OCI-LY1 (cell line): ENCODE data around the gene THOC2.

ENCODE experiments used
- H2AFZ ChIP-seq: fragments of 200-600 bp; sonication (generic), shearing (Covaris generic); 2 replicates; pipeline ENCODE4 v1.6.0; 2014; ENCODE audit warnings: antibody characterized with exemption, mild to moderate bottlenecking, low read length
- H3F3A ChIP-seq: fragments of 200-600 bp; sonication (generic), shearing (Covaris generic); 2 replicates; pipeline ENCODE4 v1.6.0; 2014; ENCODE audit warnings: mild to moderate bottlenecking, antibody characterized with exemption, low read length, moderate library complexity; ENCODE audit not compliant: insufficient read depth
- H3K27ac ChIP-seq: fragments of 200-600 bp; sonication (generic); 2 replicates; pipeline ENCODE4 v1.5.1; 2014; ENCODE audit warnings: low read length, mixed run types, mild to moderate bottlenecking, low read depth; ENCODE audit not compliant: poor library complexity, severe bottlenecking
- H3K27me3 ChIP-seq: fragments of 200-600 bp; sonication (generic); 2 replicates; pipeline ENCODE4 v1.6.0; 2014; ENCODE audit warnings: antibody characterized with exemption, mild to moderate bottlenecking, low read length, moderate library complexity; ENCODE audit not compliant: insufficient read depth
- H3K36me3 ChIP-seq: fragments of 200-600 bp; sonication (generic); 2 replicates; pipeline ENCODE4 v1.6.1; 2014; ENCODE audit warnings: mild to moderate bottlenecking, antibody characterized with exemption, low read length, moderate library complexity, mixed read lengths; ENCODE audit not compliant: insufficient read depth
- H3K4me1 ChIP-seq: fragments of 200-600 bp; sonication (generic); 2 replicates; pipeline ENCODE4 v1.5.1; 2014; ENCODE audit warnings: mild to moderate bottlenecking, low read length, moderate library complexity; ENCODE audit not compliant: insufficient read depth, severe bottlenecking
- H3K4me2 ChIP-seq: fragments of 200-600 bp; sonication (generic), shearing (Covaris generic); 2 replicates; pipeline ENCODE4 v1.6.1; 2014; ENCODE audit warnings: low read length
- H3K4me3 ChIP-seq: fragments of 200-600 bp; sonication (generic); 2 replicates; pipeline ENCODE4 v1.5.1; 2014; ENCODE audit warnings: low read length, low read depth, mild to moderate bottlenecking, mixed read lengths; ENCODE audit not compliant: poor library complexity, severe bottlenecking
- H3K79me2 ChIP-seq: fragments of 200-600 bp; shearing (Covaris generic); 2 replicates; pipeline ENCODE4 v1.6.1; 2016; ENCODE audit warnings: mixed run types, low read length, mixed read lengths; ENCODE audit not compliant: insufficient read depth
- H3K9ac ChIP-seq: fragments of 200-600 bp; sonication (generic), shearing (Covaris generic); 2 replicates; pipeline ENCODE4 v1.6.1; 2014; ENCODE audit warnings: mild to moderate bottlenecking, low read length, mixed read lengths
- H3K9me2 ChIP-seq: fragments of 200-600 bp; sonication (generic), shearing (Covaris generic); 2 replicates; pipeline ENCODE4 v1.6.1; 2014; ENCODE audit warnings: low read depth, mild to moderate bottlenecking, low read length, mixed read lengths
- H3K9me3 ChIP-seq: fragments of 200-600 bp; shearing (Covaris generic); 2 replicates; pipeline ENCODE4 v1.6.1; 2014; ENCODE audit warnings: low read length, mixed read lengths
- H4K20me1 ChIP-seq: fragments of 200-600 bp; sonication (generic), shearing (Covaris generic); 2 replicates; pipeline ENCODE4 v1.6.0; 2016; ENCODE audit warnings: mild to moderate bottlenecking, low read length; ENCODE audit not compliant: insufficient read depth
- EZH2 ChIP-seq: fragments of 200-600 bp; sonication (generic), shearing (Covaris generic); IDR thresholded peaks from 2 replicates; pipeline ENCODE4 v1.8.0; 2017; ENCODE audit warnings: borderline replicate concordance, mixed run types, mild to moderate bottlenecking, antibody characterized with exemption, low read length, moderate library complexity, mixed read lengths
- TF ChIP-seq, protein P1 (sequence below): fragments of 200-600 bp; sonication (generic), shearing (Covaris generic); IDR thresholded peaks from 2 replicates; pipeline ENCODE4 v1.5.1; 2017; ENCODE audit warnings: mild to moderate bottlenecking, antibody characterized with exemption, low read length, moderate library complexity, mixed read lengths

The THOC2 gene

DNA sequence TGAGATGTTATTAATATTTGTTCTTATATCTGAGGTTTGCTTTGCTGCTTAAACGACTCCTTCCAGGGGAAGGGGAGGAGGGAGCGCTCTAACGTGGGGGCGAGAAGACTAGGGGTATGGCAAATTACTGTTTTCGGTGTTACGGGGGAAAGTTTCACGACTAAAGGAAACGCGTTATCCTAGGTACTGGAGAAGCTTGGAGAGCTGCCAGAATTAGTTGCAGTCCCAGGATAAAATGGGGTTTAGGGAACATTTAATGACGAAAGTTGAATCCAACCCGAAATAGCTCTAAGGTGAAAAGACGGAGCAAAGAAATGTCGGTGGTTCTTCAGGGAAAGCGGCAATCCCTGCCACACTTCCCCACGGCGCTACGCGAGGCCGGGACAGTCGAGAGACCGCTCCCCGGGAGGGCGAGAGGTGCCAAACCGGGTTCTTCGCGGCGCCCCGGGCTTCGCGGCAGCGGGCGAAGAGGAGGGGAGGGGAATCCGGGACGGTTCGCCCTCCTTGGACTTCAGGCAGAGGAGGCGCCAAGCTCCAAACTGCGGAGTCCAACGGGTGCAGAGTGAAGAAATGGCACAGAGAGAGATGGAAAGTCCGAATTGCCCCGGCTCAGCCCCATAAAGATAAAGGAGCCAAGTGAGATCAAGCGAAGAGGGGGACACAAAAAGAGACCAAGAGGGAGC, 724 bp downstream of the THOC2 start:
- peaks cover 12% of the 10 kb centered on the region for H3K36me3 ChIP-seq
- no peaks in the 10 kb centered on the region for H3K9me3 ChIP-seq
- no peak overlapping the region for H2AFZ ChIP-seq
- TF ChIP-seq, protein P1, sequence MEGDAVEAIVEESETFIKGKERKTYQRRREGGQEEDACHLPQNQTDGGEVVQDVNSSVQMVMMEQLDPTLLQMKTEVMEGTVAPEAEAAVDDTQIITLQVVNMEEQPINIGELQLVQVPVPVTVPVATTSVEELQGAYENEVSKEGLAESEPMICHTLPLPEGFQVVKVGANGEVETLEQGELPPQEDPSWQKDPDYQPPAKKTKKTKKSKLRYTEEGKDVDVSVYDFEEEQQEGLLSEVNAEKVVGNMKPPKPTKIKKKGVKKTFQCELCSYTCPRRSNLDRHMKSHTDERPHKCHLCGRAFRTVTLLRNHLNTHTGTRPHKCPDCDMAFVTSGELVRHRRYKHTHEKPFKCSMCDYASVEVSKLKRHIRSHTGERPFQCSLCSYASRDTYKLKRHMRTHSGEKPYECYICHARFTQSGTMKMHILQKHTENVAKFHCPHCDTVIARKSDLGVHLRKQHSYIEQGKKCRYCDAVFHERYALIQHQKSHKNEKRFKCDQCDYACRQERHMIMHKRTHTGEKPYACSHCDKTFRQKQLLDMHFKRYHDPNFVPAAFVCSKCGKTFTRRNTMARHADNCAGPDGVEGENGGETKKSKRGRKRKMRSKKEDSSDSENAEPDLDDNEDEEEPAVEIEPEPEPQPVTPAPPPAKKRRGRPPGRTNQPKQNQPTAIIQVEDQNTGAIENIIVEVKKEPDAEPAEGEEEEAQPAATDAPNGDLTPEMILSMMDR: no peak
- TF ChIP-seq EZH2: no peak
- H3K27me3 ChIP-seq: no peaks in the 10 kb centered on the region
- H3K9me2 ChIP-seq: no peaks in the 10 kb centered on the region
- peaks cover 41% of the 10 kb centered on the region for H3K4me1 ChIP-seq
- H3K4me2 ChIP-seq: peak overlapping the region; percentile 81
- H3K9ac ChIP-seq: peak overlapping the region; percentile 98
- no peaks in the 10 kb centered on the region for H4K20me1 ChIP-seq
- H3K4me3 ChIP-seq: peak overlapping the region; percentile 99
- no peaks in the 10 kb centered on the region for H3F3A ChIP-seq
- peaks cover 56% of the 10 kb centered on the region for H3K79me2 ChIP-seq
- H3K27ac ChIP-seq: peak overlapping the region; percentile 64

DNA sequence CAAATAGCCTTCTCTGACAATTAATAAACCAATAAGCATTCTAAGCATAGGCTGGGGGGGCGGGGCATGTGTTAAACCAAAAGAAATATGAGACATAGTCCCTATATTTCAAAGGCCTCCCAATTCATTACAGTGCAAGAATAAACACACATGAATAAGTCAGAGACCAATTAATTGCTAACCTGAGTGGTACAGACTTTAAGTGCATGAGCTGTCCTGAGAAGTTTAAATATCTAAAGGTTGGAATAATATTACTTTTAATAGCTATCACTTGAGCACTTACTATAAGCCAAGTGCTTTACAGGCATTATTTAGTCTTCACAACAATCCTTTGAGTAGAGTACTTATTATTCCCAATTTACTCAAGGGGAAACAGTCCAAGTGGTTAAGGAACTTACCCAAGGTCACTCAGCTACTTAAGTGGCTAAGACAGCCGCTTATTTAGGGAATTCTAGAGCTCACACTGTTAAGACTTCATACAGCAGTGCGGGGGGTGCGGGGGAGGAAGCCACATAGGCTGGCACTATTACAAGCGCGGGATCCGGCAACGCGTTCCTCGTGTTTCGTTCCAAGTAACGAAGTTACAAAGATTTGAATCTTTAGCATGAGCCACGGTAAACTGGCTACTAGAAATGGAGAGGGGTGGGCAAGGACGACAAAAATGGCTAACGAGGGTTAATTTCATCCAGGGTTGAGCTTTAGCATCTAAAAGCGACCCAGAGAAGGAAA, 1.4 kb downstream of the THOC2 start:
- H3K27ac ChIP-seq: peak overlapping the region; percentile 64
- H4K20me1 ChIP-seq: no peaks in the 10 kb centered on the region
- H2AFZ ChIP-seq: no peak overlapping the region

DNA sequence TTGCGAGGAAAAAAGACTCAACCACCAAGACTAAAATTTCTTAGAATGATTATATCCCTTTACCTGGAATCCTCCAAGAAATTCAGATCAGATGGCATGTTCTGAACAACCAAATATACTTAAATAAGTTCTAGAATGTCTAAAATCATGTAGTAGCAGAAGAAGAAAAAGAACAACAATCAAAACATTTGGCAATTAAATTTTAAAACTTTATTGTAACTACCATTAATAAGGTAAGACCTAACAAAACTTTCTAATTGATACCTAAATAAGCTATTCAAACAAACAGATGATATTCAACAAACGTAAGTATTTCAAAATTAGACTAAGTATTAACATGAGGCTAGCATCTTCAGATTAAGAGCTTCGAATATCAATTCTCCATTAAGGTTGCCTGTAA, 4.3 kb downstream of the THOC2 start:
- no peak overlapping the region for H2AFZ ChIP-seq
- no peaks in the 10 kb centered on the region for H4K20me1 ChIP-seq
- peak overlapping the region; percentile 9 for H3K4me3 ChIP-seq

More for the DNA sequence above, 1.4 kb downstream of the THOC2 start:
- Histone ChIP-seq H3K9me2 (no peaks in the 10 kb centered on the region), H3K9me3 (no peaks in the 10 kb centered on the region), H3K27me3 (no peaks in the 10 kb centered on the region), H3K79me2 (peaks cover 63% of the 10 kb centered on the region), H3K4me3 (peak overlapping the region; percentile 99), H3K9ac (peak overlapping the region; percentile 98), H3K4me2 (peak overlapping the region; percentile 81), H3F3A (no peaks in the 10 kb centered on the region), H3K4me1 (peaks cover 45% of the 10 kb centered on the region), H3K36me3 (peaks cover 12% of the 10 kb centered on the region)
- TF ChIP-seq EZH2: no peak
- TF ChIP-seq, protein P1: no peak

More for the DNA sequence above, 4.3 kb downstream of the THOC2 start:
- H3K9me2 ChIP-seq: no peaks in the 10 kb centered on the region
- H3K4me2 ChIP-seq: peak overlapping the region; percentile 53
- peak overlapping the region; percentile 16; the same call in 1 of the 2 replicates for H3K9ac ChIP-seq
- H3K4me1 ChIP-seq: peaks cover 46% of the 10 kb centered on the region
- H3K9me3 ChIP-seq: no peaks in the 10 kb centered on the region
- H3F3A ChIP-seq: no peaks in the 10 kb centered on the region
- H3K27ac ChIP-seq: no peak overlapping the region
- H3K27me3 ChIP-seq: no peaks in the 10 kb centered on the region
- H3K79me2 ChIP-seq: peaks cover 92% of the 10 kb centered on the region
- TF ChIP-seq, protein P1: no peak
- TF ChIP-seq EZH2: no peak
- peaks cover 18% of the 10 kb centered on the region for H3K36me3 ChIP-seq
